Measurements from ENCODE around the gene TEKT3.

Gene TEKT3

GRCh38 chr17:15270628-15271381, 70.6 kb downstream of the TEKT3 start:
- H3K4me3 ChIP-seq (ENCODE audit: low read depth, low read length): no peak overlapping the region
- no peak for TF ChIP-seq CTCF (IDR thresholded peaks at IDR 0.05; ENCODE audit: borderline replicate concordance, insufficient read depth, low read depth, low read length)

- no peak overlapping the region for H3K4me3 ChIP-seq (ENCODE audit: low read depth, low read length)
- TF ChIP-seq CTCF (IDR thresholded peaks at IDR 0.05; ENCODE audit: borderline replicate concordance, insufficient read depth, low read depth, low read length): no peak
Measured at GRCh38 chr17:15269780-15270089, 71.7 kb downstream of the TEKT3 start.

GRCh38 chr17:15269087-15269779, 72.2 kb downstream of the TEKT3 start:
- no peak overlapping the region for H3K4me3 ChIP-seq (ENCODE audit: low read depth, low read length)
- no peak for TF ChIP-seq CTCF (IDR thresholded peaks at IDR 0.05; ENCODE audit: borderline replicate concordance, insufficient read depth, low read depth, low read length)

GRCh38 chr17:15268461-15268860, 72.9 kb downstream of the TEKT3 start:
- TF ChIP-seq CTCF (IDR thresholded peaks at IDR 0.05; ENCODE audit: borderline replicate concordance, insufficient read depth, low read depth, low read length): no peak

GRCh38 chr17:15267996-15268395, 73.4 kb downstream of the TEKT3 start:
- no peak overlapping the region for H3K4me3 ChIP-seq (ENCODE audit: low read depth, low read length)
- no peak for TF ChIP-seq CTCF (IDR thresholded peaks at IDR 0.05; ENCODE audit: borderline replicate concordance, insufficient read depth, low read depth, low read length)

More at GRCh38 chr17:15268461-15268860, 72.9 kb downstream of the TEKT3 start:
- H3K4me3 ChIP-seq (ENCODE audit: low read depth, low read length): no peak overlapping the region

GRCh38 chr17:15266325-15267125, 74.9 kb downstream of the TEKT3 start:
- TF ChIP-seq CTCF (IDR thresholded peaks at IDR 0.05; ENCODE audit: borderline replicate concordance, insufficient read depth, low read depth, low read length): no peak
- no peak overlapping the region for H3K4me3 ChIP-seq (ENCODE audit: low read depth, low read length)
